Astrocyte of the cerebellum (primary cell): Measurements from ENCODE around the gene KCND2.

ENCODE experiments used
- DNase-seq: peaks from one replicate; pipeline ENCODE4 v3.0.0-alpha.2; 2011; ENCODE audit warnings: low read depth
- H3K4me3 ChIP-seq: 2 replicates; pipeline ENCODE4 v1.5.1; 2011; ENCODE audit warnings: mild to moderate bottlenecking, low read depth, low read length, moderate library complexity
- CTCF ChIP-seq: IDR thresholded peaks from 2 replicates; pipeline ENCODE4 v1.5.1; 2012; ENCODE audit warnings: low read length, low read depth, moderate library complexity, mild to moderate bottlenecking; ENCODE audit errors: missing control alignments
- in situ Hi-C: cut with HindIII; loops from 2 replicates; pipeline ENCODE4 v1.10.0; 2017; ENCODE audit warnings: low sequenced_read_pairs

Gene KCND2

GRCh38 chr7:120412139-120413050 lies 139.4 kb downstream of the KCND2 start:
- DNase-seq, result no peak
- TF ChIP-seq CTCF, result no peak
- no peak overlapping the region for H3K4me3 ChIP-seq
- in situ Hi-C loops, result no loop called here

GRCh38 chr7:120413164-120413563 lies 140.2 kb downstream of the KCND2 start:
- in situ Hi-C loops, result no loop called here
- no peak for TF ChIP-seq CTCF
- DNase-seq, result no peak
- H3K4me3 ChIP-seq, result no peak overlapping the region

- in situ Hi-C loops, result no loop called here
- no peak overlapping the region for H3K4me3 ChIP-seq
- no peak for TF ChIP-seq CTCF
Measured at GRCh38 chr7:120417244-120417979, 144.4 kb downstream of the KCND2 start.

GRCh38 chr7:120421151-120421651 lies 148.2 kb downstream of the KCND2 start:
- H3K4me3 ChIP-seq, result no peak overlapping the region
- in situ Hi-C loops, result no loop called here
- no peak for DNase-seq
- no peak for TF ChIP-seq CTCF

More at GRCh38 chr7:120417244-120417979, 144.4 kb downstream of the KCND2 start:
- DNase-seq, result no peak

- DNase-seq, result no peak
Measured at GRCh38 chr7:120431016-120431415, 158.0 kb downstream of the KCND2 start.

More at GRCh38 chr7:120431016-120431415, 158.0 kb downstream of the KCND2 start:
- TF ChIP-seq CTCF, result no peak
- in situ Hi-C loops, result no loop called here
- no peak overlapping the region for H3K4me3 ChIP-seq
